Prostate gland (tissue), 2 donors: ENCODE results near the gene APPBP2. TPM values are rescaled to one million over a fixed set of nuclear protein-coding genes. Genes with fewer than 3 reads are reported as not detected.

Experiments used
- DNase-seq: peaks from one replicate; pipeline ENCODE4 v3.0.0-alpha.2; 2019; ENCODE audit warnings: low spot score
- H3K27ac ChIP-seq, 2 donors: fragments of 200-600 bp; sonication (generic); 2 replicates each; pipeline ENCODE4 v1.5.1; 2017 to 2019
- H3K27me3 ChIP-seq: fragments of 200-600 bp; sonication (generic); replicated peaks from 2 replicates; pipeline ENCODE4 v1.5.1; 2019; ENCODE audit not compliant: insufficient read depth
- H3K36me3 ChIP-seq, 2 donors: fragments of 200-600 bp; sonication (generic); 1 replicate in 1 of 2; 2 replicates in 1 of 2; pipeline versions ENCODE4 v1.5.1 to v1.8.1; 2017 to 2019
- H3K4me1 ChIP-seq: fragments of 200-600 bp; sonication (generic); replicated peaks from 2 replicates; pipeline ENCODE4 v1.5.1; 2019
- H3K4me3 ChIP-seq, 2 donors: fragments of 200-600 bp; sonication (generic); 2 replicates each; pipeline ENCODE4 v1.5.1; 2017 to 2019
- H3K9me3 ChIP-seq: fragments of 200-600 bp; sonication (generic); 2 replicates; pipeline ENCODE4 v1.5.1; 2017
- POLR2A ChIP-seq: fragments of 450-650 bp; IDR thresholded peaks from one replicate; pipeline ENCODE4 v1.6.1; 2016; ENCODE audit warnings: antibody characterized with exemption, mild to moderate bottlenecking
- POLR2AphosphoS5 ChIP-seq: sonication (generic); formaldehyde crosslinking; IDR thresholded peaks from one replicate; pipeline ENCODE4 v1.6.1; 2017; ENCODE audit warnings: antibody characterized with exemption
- WGBS: methylation state at CpG from one replicate; pipeline ENCODE4 v1.1.5; 2018; 5-methylcytosine and 5-hydroxymethylcytosine counted together
- intact Hi-C: fragments of 100-400 bp; cut with DNase I; formaldehyde crosslinking; loops from one replicate; pipeline ENCODE4 v1.14.2; 2022
- total RNA-seq, 2 donors: library from RNA; depleted of rRNA; stranded (reverse); fragments of >200 nt; gene quantifications; one replicate each; pipeline ENCODE4 v1.1.0, GENCODE V29; 2016
- TF ChIP-seq, protein P1 (sequence below), 4 experiments: fragments of 200-600 bp in 2 of 4; fragments of 450-650 bp in 2 of 4; sonication (generic) in 2 of 4; IDR thresholded peaks; 1 replicate in 3 of 4; 2 replicates in 1 of 4; pipeline ENCODE4 v1.5.1; 2016 to 2019; ENCODE audit warnings: antibody characterized with exemption in 4 of 4, mild to moderate bottlenecking in 2 of 4, moderate library complexity in 2 of 4

The APPBP2 gene, protein sequence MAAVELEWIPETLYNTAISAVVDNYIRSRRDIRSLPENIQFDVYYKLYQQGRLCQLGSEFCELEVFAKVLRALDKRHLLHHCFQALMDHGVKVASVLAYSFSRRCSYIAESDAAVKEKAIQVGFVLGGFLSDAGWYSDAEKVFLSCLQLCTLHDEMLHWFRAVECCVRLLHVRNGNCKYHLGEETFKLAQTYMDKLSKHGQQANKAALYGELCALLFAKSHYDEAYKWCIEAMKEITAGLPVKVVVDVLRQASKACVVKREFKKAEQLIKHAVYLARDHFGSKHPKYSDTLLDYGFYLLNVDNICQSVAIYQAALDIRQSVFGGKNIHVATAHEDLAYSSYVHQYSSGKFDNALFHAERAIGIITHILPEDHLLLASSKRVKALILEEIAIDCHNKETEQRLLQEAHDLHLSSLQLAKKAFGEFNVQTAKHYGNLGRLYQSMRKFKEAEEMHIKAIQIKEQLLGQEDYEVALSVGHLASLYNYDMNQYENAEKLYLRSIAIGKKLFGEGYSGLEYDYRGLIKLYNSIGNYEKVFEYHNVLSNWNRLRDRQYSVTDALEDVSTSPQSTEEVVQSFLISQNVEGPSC
- total RNA-seq, result 10 to 100 TPM; 35.7 to 50.0 TPM

DNA sequence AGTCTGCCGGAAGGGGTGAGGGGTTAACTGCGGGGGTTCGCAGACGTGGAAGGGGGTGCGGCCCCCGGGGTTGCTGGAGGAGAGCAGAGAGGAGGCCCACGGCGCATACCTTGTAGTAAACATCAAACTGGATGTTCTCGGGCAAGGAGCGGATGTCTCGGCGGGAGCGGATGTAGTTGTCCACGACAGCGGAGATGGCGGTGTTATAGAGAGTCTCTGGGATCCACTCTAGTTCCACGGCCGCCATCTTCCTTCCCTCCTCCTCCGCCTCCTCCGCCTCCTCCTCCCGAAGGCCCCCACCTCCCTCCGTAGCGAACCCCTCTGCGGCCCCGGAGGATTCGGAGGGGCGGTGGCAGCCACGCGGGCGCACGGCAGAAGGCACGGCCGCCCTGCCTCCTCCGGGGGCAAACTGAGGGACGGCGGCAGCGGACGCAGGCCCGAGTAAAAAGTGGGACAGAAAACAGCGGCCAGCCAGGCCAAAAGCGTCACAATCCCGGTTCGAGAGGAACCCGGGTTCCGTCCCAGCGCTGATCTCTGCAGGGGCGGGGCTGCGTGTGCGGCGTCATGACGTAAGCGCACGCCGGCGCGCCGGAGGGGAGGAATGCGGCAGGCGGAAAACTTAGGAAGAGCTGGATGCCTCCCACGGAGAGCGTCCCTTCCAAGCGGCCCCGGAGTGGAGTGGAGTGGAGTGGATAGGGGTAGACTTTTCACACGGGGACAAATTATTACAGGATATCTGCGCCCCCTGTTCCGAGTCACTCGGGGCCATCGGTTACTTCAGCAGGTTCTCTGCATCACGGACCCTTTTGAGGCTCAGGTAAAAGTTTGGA is at the start of gene APPBP2:
Gene APPBP2, minus strand, starts transcription at position 558 of the 830 bp plus-strand sequence. Its CDS starts 311 bp downstream, at position 247.
- DNase-seq, result peak; percentile 90
- Histone ChIP-seq H3K27ac (peak within 1 kb of the TSS; percentile 98 to 100), H3K36me3 (no peaks in the 10 kb centered on the region), H3K9me3 (no peaks in the 10 kb centered on the region), H3K4me1 (no peaks in the 10 kb centered on the region), H3K4me3 (peak within 1 kb of the TSS; percentile 78 to 90), H3K27me3 (no peaks in the 10 kb centered on the region)
- TF ChIP-seq POLR2AphosphoS5, result peak; percentile 97
- peak; percentile 93 for TF ChIP-seq POLR2A
- TF ChIP-seq, protein P1, sequence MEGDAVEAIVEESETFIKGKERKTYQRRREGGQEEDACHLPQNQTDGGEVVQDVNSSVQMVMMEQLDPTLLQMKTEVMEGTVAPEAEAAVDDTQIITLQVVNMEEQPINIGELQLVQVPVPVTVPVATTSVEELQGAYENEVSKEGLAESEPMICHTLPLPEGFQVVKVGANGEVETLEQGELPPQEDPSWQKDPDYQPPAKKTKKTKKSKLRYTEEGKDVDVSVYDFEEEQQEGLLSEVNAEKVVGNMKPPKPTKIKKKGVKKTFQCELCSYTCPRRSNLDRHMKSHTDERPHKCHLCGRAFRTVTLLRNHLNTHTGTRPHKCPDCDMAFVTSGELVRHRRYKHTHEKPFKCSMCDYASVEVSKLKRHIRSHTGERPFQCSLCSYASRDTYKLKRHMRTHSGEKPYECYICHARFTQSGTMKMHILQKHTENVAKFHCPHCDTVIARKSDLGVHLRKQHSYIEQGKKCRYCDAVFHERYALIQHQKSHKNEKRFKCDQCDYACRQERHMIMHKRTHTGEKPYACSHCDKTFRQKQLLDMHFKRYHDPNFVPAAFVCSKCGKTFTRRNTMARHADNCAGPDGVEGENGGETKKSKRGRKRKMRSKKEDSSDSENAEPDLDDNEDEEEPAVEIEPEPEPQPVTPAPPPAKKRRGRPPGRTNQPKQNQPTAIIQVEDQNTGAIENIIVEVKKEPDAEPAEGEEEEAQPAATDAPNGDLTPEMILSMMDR (IDR thresholded peaks at IDR 0.05), result no peak
- WGBS, result under 1% methylated on average over 68 of the region's 69 CpGs
- intact Hi-C loops, result loop anchor here (2.0 to 5.0 kb wide), 2 partner anchors 73 to 111 kb away; no protein-coding TSS in a partner anchor

DNA sequence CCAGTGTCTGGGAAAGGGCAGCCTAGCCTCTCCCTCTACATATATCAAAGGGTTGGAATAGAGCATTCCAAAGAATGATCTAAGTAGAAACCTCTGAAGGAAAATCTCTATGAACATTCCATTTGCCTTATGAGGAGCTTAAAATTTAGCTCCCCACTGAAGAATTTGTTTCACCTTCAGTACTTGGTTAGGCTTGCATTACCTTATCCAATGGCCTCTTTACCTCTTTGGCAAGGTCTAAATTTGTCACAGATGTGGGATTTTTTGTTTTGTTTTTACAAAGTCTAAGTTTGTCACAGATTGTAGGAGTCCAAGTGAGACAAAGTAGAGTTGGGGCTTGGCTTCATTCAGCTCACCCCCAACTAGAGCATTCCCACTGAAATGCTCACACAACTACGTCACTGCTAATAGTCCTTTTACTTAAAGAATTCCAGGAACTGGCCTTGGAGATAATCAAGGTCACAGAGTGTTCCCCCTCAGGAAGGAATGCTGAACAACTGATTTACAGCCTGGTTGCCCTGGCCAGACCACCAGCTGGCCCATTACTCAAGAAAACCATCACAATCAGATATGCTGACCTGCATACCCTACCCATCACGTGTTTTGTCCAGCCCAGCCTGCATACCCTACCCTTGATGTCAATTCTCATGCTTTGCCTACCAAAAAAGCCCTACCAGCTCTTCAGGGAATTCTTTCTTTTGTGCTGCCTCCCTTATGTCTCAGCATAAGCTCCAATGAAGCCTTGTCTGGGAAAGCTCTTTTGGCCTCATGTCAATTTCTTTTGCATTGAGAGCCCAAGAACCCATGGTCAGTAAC is 47.4 kb upstream of the APPBP2 start:
- DNase-seq, result no peak
- Histone ChIP-seq H3K4me3 (no peak overlapping the region), H3K9me3 (no peaks in the 10 kb centered on the region), H3K36me3 (no peaks in the 10 kb centered on the region), H3K27me3 (no peaks in the 10 kb centered on the region), H3K27ac (peak overlapping the region in 1 of 2 donors; percentile 29), H3K4me1 (no peaks in the 10 kb centered on the region)
- TF ChIP-seq POLR2A (no peak), POLR2AphosphoS5 (no peak)
- TF ChIP-seq, protein P1 (IDR thresholded peaks at IDR 0.05), result no peak
- WGBS, result 72% methylated on average over 2 of the region's 2 CpGs
- intact Hi-C loops, result no loop called here

DNA sequence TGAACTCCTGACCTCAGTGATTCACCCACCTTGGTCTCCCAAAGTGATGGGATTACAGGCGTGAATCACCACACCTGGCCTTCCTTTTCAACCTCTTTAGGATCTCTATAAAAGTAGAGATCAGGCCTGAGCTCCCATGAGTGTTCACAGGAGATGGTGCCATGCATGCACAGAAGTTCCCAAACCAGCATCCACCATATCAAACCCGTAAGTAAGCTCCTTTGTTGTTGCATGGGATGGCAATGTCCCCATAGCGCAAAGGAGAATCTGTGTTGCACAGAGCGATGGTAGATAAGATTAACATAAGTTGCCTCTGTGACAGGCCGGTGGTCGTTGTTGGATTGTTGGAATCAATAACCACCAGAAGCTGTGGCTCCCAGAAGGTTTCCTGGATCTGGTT is 39.2 kb upstream of the APPBP2 start:
- no peak for DNase-seq
- H3K27me3 ChIP-seq, result no peaks in the 10 kb centered on the region
- TF ChIP-seq, protein P1 (IDR thresholded peaks at IDR 0.05), result no peak
- TF ChIP-seq POLR2A (no peak), POLR2AphosphoS5 (no peak)
- no peaks in the 10 kb centered on the region for H3K9me3 ChIP-seq
- H3K4me3 ChIP-seq, result no peak overlapping the region
- no peaks in the 10 kb centered on the region for H3K36me3 ChIP-seq
- H3K27ac ChIP-seq, result no peak overlapping the region
- intact Hi-C loops, result no loop called here
- H3K4me1 ChIP-seq, result no peaks in the 10 kb centered on the region
- 96% methylated on average over 6 of the region's 6 CpGs for WGBS

DNA sequence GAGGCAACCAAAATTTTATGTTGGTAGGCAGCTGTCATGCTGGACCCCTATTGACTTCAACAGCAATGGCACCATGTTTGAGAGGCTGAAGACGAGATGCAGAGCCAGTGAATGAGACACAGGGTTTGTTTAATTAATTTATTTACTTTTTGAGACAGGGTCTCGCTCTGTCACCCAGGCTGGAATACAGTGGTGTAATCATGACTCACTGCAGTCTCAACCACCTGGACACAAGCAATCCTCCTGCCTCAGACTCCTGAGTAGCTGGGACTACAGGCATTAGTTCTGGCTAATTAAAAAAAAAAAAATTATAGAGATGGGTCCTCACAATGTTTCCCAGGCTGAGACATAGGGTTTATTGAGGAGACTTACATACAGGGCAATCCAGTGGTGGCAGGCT is 37.7 kb upstream of the APPBP2 start:
- H3K9me3 ChIP-seq, result no peaks in the 10 kb centered on the region
- no peaks in the 10 kb centered on the region for H3K27me3 ChIP-seq
- TF ChIP-seq POLR2AphosphoS5 (no peak), POLR2A (no peak)
- TF ChIP-seq, protein P1 (IDR thresholded peaks at IDR 0.05), result no peak
- H3K4me1 ChIP-seq, result no peaks in the 10 kb centered on the region
- H3K36me3 ChIP-seq, result no peaks in the 10 kb centered on the region
- DNase-seq, result no peak
- H3K27ac ChIP-seq, result no peak overlapping the region
- intact Hi-C loops, result no loop called here
- 71% methylated on average over 2 of the region's 2 CpGs for WGBS
- no peak overlapping the region for H3K4me3 ChIP-seq
